ENCODE measurements around the gene OTUD5. TPM values are rescaled to one million over a fixed set of nuclear protein-coding genes. Genes with fewer than 3 reads are reported as not detected.
"Not testable (repeated sequence)": the region's sequence is repeated elsewhere in the genome, so short reads cannot be mapped to it uniquely, and the experiment has no call there.

The OTUD5 gene

GRCh38 chrX:48890934-48891401 lies 66.4 kb downstream of the OTUD5 start:
- H3K4me1 ChIP-seq (ENCODE audit: control insufficient read depth, insufficient read depth, low read length) = peaks cover 4% of the 10 kb centered on the region
- H3K4me2 ChIP-seq (ENCODE audit: low read length) = peak overlapping the region; percentile 85
- no peaks in the 10 kb centered on the region for H3K9me3 ChIP-seq (replicated peaks; ENCODE audit: low read length)
- H3K27me3 ChIP-seq (ENCODE audit: control insufficient read depth, insufficient read depth, low read length) = no peaks in the 10 kb centered on the region
- peak overlapping the region; percentile 71 for H3K4me3 ChIP-seq (ENCODE audit: low read length)
- H3K9ac ChIP-seq (ENCODE audit: low read depth, low read length) = peak overlapping the region; percentile 44
- peaks cover 2% of the 10 kb centered on the region for H3K36me3 ChIP-seq (ENCODE audit: insufficient read depth, low read length)

- no peaks in the 10 kb centered on the region for H3K27me3 ChIP-seq (ENCODE audit: control insufficient read depth, insufficient read depth, low read length)
- H3K9ac ChIP-seq (ENCODE audit: low read depth, low read length) = no peak overlapping the region
- H3K4me2 ChIP-seq (ENCODE audit: low read length) = peak overlapping the region; percentile 85
- H3K9me3 ChIP-seq (replicated peaks; ENCODE audit: low read length) = no peaks in the 10 kb centered on the region
- peak overlapping the region; percentile 71 for H3K4me3 ChIP-seq (ENCODE audit: low read length)
- peaks cover 4% of the 10 kb centered on the region for H3K4me1 ChIP-seq (ENCODE audit: control insufficient read depth, insufficient read depth, low read length)
- H3K36me3 ChIP-seq (ENCODE audit: insufficient read depth, low read length) = peaks cover 2% of the 10 kb centered on the region
Measured at GRCh38 chrX:48890296-48890925, 67.0 kb downstream of the OTUD5 start.

- not testable (repeated sequence) for H3K27me3 ChIP-seq (ENCODE audit: control insufficient read depth, insufficient read depth, low read length); H3K9ac ChIP-seq (ENCODE audit: low read depth, low read length); H3K9me3 ChIP-seq (replicated peaks; ENCODE audit: low read length); H3K36me3 ChIP-seq (ENCODE audit: insufficient read depth, low read length); H3K4me1 ChIP-seq (ENCODE audit: control insufficient read depth, insufficient read depth, low read length); H3K4me2 ChIP-seq (ENCODE audit: low read length); H3K4me3 ChIP-seq (ENCODE audit: low read length)
Measured at GRCh38 chrX:48886586-48886985, 70.8 kb downstream of the OTUD5 start.

- H3K36me3 ChIP-seq (ENCODE audit: insufficient read depth, low read length) = no peaks in the 10 kb centered on the region
- no peak overlapping the region for H3K4me3 ChIP-seq (ENCODE audit: low read length)
- H3K27me3 ChIP-seq (ENCODE audit: control insufficient read depth, insufficient read depth, low read length) = no peaks in the 10 kb centered on the region
- no peaks in the 10 kb centered on the region for H3K9me3 ChIP-seq (replicated peaks; ENCODE audit: low read length)
- H3K9ac ChIP-seq (ENCODE audit: low read depth, low read length) = no peak overlapping the region
- no peaks in the 10 kb centered on the region for H3K4me1 ChIP-seq (ENCODE audit: control insufficient read depth, insufficient read depth, low read length)
- no peak overlapping the region for H3K4me2 ChIP-seq (ENCODE audit: low read length)
Measured at GRCh38 chrX:48883729-48884128, 73.7 kb downstream of the OTUD5 start.

- H3K4me3 ChIP-seq (ENCODE audit: low read length); H3K4me2 ChIP-seq (ENCODE audit: low read length); H3K9me3 ChIP-seq (replicated peaks; ENCODE audit: low read length); H3K36me3 ChIP-seq (ENCODE audit: insufficient read depth, low read length); H3K27me3 ChIP-seq (ENCODE audit: control insufficient read depth, insufficient read depth, low read length); H3K9ac ChIP-seq (ENCODE audit: low read depth, low read length); H3K4me1 ChIP-seq (ENCODE audit: control insufficient read depth, insufficient read depth, low read length): not testable (repeated sequence)
Measured at GRCh38 chrX:48876944-48877343, 80.5 kb downstream of the OTUD5 start.

Small RNA genes within 50 kb of the gene (small RNA-seq; reads per million reads assigned to genes)
- not detected for gene RNU6-722P

Measured in skeletal muscle satellite cell (primary cell).